HepG2 (cell line): ENCODE results near the gene P4HTM. TPM values are rescaled to one million over a fixed set of nuclear protein-coding genes. Genes with fewer than 3 reads are reported as not detected.
A peak's percentile ranks its signal among the peaks of the same experiment; 100 is the strongest.

Experiments
- ARNTL ChIP-seq: sonication (generic); formaldehyde crosslinking; IDR thresholded peaks from 2 replicates; pipeline ENCODE4 v1.4.0; 2020; ENCODE audit warnings: mild to moderate bottlenecking, missing genetic modification reagents
- IKZF1 ChIP-seq: fragments of 450-650 bp; IDR thresholded peaks from 2 replicates; pipeline ENCODE4 v1.7.1; 2016
- MIER2 ChIP-seq: IDR thresholded peaks from 2 replicates; pipeline ENCODE4 v1.6.1; 2016; ENCODE audit warnings: missing biosample characterization, missing genetic modification reagents
- RBM22 ChIP-seq: fragments of 200-400 bp; formaldehyde crosslinking; optimal IDR thresholded peaks from 2 replicates; pipeline ENCODE3; 2017; ENCODE audit warnings: mild to moderate bottlenecking, low read length, moderate library complexity
- TCF12 ChIP-seq, 2 experiments: fragments of 450-650 bp in 1 of 2; sonication (generic) in 1 of 2; formaldehyde crosslinking in 1 of 2; IDR thresholded peaks; 2 replicates each; pipeline versions ENCODE4 v1.6.1 to v1.8.0; 2017 to 2022; ENCODE audit warnings: antibody characterized with exemption in 1 of 2, mild to moderate bottlenecking in 1 of 2, missing genetic modification reagents in 1 of 2, moderate library complexity in 1 of 2
- ZNF230 ChIP-seq: sonication (generic); formaldehyde crosslinking; IDR thresholded peaks from 2 replicates; pipeline ENCODE4 v1.4.0; 2020; ENCODE audit warnings: mild to moderate bottlenecking, missing genetic modification reagents
- ZNF382 ChIP-seq: sonication (generic); formaldehyde crosslinking; IDR thresholded peaks from 2 replicates; pipeline ENCODE4 v1.5.0; 2020; ENCODE audit warnings: missing genetic modification reagents, mild to moderate bottlenecking, borderline replicate concordance
- ZNF468 ChIP-seq: sonication (generic); formaldehyde crosslinking; IDR thresholded peaks from 2 replicates; pipeline ENCODE4 v1.8.0; 2022; ENCODE audit warnings: mild to moderate bottlenecking, moderate library complexity, missing genetic modification reagents
- ZNF549 ChIP-seq: sonication (generic); formaldehyde crosslinking; IDR thresholded peaks from 2 replicates; pipeline ENCODE4 v1.5.0; 2020; ENCODE audit warnings: missing genetic modification reagents
- ZNF737 ChIP-seq: sonication (generic); formaldehyde crosslinking; IDR thresholded peaks from 2 replicates; pipeline ENCODE4 v1.5.0; 2020; ENCODE audit warnings: missing genetic modification reagents, mild to moderate bottlenecking, borderline replicate concordance
- ZNF879 ChIP-seq: sonication (generic); formaldehyde crosslinking; IDR thresholded peaks from 2 replicates; pipeline ENCODE4 v1.8.1; 2023; ENCODE audit warnings: missing genetic modification reagents
- polyA plus RNA-seq, 8 experiments: library from polyadenylated mRNA; depleted of rRNA in 3 of 8; stranded (reverse) in 7 of 8; unstranded in 1 of 8; fragments of >200 nt; fragmentation: Illumina TruSeq in 4 of 8; extraction: Trizol in 4 of 8; gene quantifications; 2 replicates each; pipeline versions ENCODE4 v1.2.1 to v1.2.3, GENCODE V29; 2011 to 2016; ENCODE audit warnings: low read depth in 4 of 8, missing spikeins in 1 of 8, mixed read lengths in 1 of 8; ENCODE audit not compliant: insufficient read depth in 1 of 8
- total RNA-seq, 5 experiments: library from RNA; depleted of rRNA; stranded (reverse); fragments of >200 nt; fragmentation: Illumina TruSeq; extraction: Trizol; gene quantifications; 2 replicates each; pipeline ENCODE4 v1.2.3, GENCODE V29; 2016; ENCODE audit warnings: low read depth in 1 of 5
- TF ChIP-seq, protein P1 (sequence below): sonication (generic); formaldehyde crosslinking; IDR thresholded peaks from 2 replicates; pipeline ENCODE4 v1.8.0; 2022; ENCODE audit warnings: mild to moderate bottlenecking, missing genetic modification reagents; ENCODE audit not compliant: insufficient replicate concordance
- TF ChIP-seq, protein P2 (sequence below): sonication (generic); formaldehyde crosslinking; IDR thresholded peaks from 2 replicates; pipeline ENCODE4 v1.9.0; 2022; ENCODE audit warnings: low read depth, missing genetic modification reagents
- TF ChIP-seq, protein P3 (sequence below): sonication (generic); formaldehyde crosslinking; IDR thresholded peaks from 2 replicates; pipeline ENCODE4 v1.8.0; 2022; ENCODE audit warnings: mild to moderate bottlenecking, missing genetic modification reagents, borderline replicate concordance

Gene P4HTM
- total and polyA plus RNA-seq, 2 of the 13 experiments (the other 11 are each of a cell fraction or from before 2014, with no cell fraction given) = 0.01 TPM; not detected in 1

DNA sequence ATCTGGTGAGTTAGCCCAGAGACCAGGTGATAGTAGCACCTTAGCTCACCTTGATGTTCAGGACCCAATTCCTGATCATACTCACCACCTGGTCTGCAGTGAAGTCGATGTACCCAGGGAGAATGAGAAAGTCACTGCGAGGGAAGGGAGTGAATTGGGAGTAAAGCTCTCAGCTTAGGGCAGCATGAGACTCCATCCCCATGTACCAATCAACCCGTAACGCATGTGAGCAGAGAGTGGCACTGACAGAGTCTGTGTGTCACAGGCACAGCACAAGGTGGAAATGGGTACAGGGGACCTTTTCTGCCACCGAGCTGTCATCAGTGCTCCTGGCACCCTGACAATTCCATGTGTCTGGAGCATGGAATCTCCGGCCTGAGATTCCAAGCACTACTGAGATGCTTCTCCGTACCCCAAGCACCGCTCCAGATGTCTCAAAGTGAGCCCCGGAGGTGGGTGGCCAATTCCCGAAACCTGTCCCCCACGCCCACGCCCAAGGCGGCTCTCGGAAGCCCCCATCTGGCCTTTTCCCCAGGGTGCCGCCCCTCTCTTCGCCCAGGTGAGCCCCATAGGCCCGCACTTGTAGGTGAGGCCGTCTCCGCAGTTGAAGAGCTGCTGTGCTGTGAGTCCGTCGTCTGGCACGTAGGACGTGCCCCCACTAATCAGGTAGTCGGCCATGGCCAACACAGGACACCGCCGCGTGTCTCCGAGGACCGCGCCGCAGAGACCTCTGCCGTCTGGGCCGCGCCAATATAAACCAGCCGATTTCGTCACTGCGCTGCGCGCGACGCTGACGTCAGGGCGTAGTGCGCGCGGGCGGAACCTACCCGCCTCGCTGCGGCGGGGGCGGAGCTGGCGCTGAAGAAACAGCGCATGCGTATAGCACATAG lies 38.9 kb downstream of the P4HTM start, which contains the start of gene IMPDH2 (continued):
- 0 out of 2 replicates have a peak, but pooled peaks have one; percentile 40 for TF ChIP-seq ZNF879 (CRISPR knock-in tag)
- TF ChIP-seq, protein P1, sequence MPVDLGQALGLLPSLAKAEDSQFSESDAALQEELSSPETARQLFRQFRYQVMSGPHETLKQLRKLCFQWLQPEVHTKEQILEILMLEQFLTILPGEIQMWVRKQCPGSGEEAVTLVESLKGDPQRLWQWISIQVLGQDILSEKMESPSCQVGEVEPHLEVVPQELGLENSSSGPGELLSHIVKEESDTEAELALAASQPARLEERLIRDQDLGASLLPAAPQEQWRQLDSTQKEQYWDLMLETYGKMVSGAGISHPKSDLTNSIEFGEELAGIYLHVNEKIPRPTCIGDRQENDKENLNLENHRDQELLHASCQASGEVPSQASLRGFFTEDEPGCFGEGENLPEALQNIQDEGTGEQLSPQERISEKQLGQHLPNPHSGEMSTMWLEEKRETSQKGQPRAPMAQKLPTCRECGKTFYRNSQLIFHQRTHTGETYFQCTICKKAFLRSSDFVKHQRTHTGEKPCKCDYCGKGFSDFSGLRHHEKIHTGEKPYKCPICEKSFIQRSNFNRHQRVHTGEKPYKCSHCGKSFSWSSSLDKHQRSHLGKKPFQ (CRISPR knock-in tag) = no peak
- peak; percentile 48; the same call in 1 of the 2 replicates for TF ChIP-seq ARNTL (CRISPR knock-in tag)
- peak; percentile 80 for TF ChIP-seq MIER2 (CRISPR knock-in tag)
- TF ChIP-seq ZNF549 (CRISPR knock-in tag) = no peak
- TF ChIP-seq, protein P2, sequence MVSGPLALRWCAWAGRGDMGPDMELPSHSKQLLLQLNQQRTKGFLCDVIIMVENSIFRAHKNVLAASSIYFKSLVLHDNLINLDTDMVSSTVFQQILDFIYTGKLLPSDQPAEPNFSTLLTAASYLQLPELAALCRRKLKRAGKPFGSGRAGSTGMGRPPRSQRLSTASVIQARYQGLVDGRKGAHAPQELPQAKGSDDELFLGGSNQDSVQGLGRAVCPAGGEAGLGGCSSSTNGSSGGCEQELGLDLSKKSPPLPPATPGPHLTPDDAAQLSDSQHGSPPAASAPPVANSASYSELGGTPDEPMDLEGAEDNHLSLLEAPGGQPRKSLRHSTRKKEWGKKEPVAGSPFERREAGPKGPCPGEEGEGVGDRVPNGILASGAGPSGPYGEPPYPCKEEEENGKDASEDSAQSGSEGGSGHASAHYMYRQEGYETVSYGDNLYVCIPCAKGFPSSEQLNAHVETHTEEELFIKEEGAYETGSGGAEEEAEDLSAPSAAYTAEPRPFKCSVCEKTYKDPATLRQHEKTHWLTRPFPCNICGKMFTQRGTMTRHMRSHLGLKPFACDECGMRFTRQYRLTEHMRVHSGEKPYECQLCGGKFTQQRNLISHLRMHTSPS (CRISPR knock-in tag) = no peak
- no peak for TF ChIP-seq ZNF468 (CRISPR knock-in tag)
- peak; percentile 100 for TF ChIP-seq RBM22
- TF ChIP-seq ZNF382 (CRISPR knock-in tag) = no peak
- TF ChIP-seq, protein P3, sequence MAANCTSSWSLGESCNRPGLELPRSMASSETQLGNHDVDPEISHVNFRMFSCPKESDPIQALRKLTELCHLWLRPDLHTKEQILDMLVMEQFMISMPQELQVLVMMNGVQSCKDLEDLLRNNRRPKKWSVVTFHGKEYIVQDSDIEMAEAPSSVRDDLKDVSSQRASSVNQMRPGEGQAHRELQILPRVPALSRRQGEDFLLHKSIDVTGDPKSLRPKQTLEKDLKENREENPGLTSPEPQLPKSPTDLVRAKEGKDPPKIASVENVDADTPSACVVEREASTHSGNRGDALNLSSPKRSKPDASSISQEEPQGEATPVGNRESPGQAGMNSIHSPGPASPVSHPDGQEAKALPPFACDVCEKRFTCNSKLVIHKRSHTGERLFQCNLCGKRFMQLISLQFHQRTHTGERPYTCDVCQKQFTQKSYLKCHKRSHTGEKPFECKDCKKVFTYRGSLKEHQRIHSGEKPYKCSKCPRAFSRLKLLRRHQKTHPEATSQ (CRISPR knock-in tag) = peak; percentile 28; the same call in 1 of the 2 replicates
- TF ChIP-seq ZNF737 (CRISPR knock-in tag) = no peak; the same call in 1 of the 2 replicates
- TF ChIP-seq IKZF1 = no peak
- no peak for TF ChIP-seq TCF12 (IDR thresholded peaks at IDR 0.05)
- TF ChIP-seq TCF12 (CRISPR knock-in tag; IDR thresholded peaks at IDR 0.05) = no peak; the same call in 1 of the 2 replicates
- peak; percentile 84 for TF ChIP-seq ZNF230 (CRISPR knock-in tag)
